ENCODE data around the gene AP1G2.

DNA sequence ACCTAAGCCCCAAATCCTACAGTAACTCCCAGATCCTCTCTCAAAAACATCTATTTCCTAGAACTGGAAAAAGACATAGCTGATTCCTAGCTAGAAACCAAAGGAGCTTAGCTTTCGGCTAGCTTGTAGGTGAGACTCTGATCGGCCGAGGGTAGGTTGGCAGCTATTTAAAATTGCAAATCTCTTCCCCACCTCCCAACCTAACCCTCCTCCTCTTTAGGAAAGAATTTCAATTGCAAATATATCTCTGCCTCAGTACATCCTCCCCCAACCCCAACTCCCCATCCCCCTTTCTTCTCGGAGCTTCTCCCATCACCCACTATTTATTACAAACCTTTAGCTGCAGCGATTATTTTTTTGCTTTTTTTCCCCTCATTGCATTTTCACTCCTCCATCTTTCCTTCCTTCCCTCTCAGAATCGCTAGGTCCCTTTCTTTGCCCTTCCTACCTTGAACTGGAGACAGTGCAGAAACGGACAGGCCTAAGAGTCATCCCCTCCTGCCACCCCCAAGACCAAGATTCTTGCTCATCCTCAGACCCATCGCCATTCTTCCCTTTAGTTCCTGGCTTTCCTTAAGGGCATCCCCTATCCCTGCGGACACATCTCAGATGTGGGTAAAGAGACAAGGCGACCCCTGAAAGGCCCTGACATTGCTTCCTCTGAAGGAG is 29.4 kb downstream of the AP1G2 start:
- TF ChIP-seq, protein P1, sequence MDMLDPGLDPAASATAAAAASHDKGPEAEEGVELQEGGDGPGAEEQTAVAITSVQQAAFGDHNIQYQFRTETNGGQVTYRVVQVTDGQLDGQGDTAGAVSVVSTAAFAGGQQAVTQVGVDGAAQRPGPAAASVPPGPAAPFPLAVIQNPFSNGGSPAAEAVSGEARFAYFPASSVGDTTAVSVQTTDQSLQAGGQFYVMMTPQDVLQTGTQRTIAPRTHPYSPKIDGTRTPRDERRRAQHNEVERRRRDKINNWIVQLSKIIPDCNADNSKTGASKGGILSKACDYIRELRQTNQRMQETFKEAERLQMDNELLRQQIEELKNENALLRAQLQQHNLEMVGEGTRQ (IDR thresholded peaks at IDR 0.05; ENCODE audit: borderline replicate concordance, low read depth, low read length), result no peak
- TF ChIP-seq, protein P2, sequence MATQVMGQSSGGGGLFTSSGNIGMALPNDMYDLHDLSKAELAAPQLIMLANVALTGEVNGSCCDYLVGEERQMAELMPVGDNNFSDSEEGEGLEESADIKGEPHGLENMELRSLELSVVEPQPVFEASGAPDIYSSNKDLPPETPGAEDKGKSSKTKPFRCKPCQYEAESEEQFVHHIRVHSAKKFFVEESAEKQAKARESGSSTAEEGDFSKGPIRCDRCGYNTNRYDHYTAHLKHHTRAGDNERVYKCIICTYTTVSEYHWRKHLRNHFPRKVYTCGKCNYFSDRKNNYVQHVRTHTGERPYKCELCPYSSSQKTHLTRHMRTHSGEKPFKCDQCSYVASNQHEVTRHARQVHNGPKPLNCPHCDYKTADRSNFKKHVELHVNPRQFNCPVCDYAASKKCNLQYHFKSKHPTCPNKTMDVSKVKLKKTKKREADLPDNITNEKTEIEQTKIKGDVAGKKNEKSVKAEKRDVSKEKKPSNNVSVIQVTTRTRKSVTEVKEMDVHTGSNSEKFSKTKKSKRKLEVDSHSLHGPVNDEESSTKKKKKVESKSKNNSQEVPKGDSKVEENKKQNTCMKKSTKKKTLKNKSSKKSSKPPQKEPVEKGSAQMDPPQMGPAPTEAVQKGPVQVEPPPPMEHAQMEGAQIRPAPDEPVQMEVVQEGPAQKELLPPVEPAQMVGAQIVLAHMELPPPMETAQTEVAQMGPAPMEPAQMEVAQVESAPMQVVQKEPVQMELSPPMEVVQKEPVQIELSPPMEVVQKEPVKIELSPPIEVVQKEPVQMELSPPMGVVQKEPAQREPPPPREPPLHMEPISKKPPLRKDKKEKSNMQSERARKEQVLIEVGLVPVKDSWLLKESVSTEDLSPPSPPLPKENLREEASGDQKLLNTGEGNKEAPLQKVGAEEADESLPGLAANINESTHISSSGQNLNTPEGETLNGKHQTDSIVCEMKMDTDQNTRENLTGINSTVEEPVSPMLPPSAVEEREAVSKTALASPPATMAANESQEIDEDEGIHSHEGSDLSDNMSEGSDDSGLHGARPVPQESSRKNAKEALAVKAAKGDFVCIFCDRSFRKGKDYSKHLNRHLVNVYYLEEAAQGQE (IDR thresholded peaks at IDR 0.05; ENCODE audit: low read depth, low read length), result no peak
- TF ChIP-seq, protein P3, sequence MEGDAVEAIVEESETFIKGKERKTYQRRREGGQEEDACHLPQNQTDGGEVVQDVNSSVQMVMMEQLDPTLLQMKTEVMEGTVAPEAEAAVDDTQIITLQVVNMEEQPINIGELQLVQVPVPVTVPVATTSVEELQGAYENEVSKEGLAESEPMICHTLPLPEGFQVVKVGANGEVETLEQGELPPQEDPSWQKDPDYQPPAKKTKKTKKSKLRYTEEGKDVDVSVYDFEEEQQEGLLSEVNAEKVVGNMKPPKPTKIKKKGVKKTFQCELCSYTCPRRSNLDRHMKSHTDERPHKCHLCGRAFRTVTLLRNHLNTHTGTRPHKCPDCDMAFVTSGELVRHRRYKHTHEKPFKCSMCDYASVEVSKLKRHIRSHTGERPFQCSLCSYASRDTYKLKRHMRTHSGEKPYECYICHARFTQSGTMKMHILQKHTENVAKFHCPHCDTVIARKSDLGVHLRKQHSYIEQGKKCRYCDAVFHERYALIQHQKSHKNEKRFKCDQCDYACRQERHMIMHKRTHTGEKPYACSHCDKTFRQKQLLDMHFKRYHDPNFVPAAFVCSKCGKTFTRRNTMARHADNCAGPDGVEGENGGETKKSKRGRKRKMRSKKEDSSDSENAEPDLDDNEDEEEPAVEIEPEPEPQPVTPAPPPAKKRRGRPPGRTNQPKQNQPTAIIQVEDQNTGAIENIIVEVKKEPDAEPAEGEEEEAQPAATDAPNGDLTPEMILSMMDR (IDR thresholded peaks at IDR 0.05), result no peak
- TF ChIP-seq, protein P4, sequence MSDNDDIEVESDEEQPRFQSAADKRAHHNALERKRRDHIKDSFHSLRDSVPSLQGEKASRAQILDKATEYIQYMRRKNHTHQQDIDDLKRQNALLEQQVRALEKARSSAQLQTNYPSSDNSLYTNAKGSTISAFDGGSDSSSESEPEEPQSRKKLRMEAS (IDR thresholded peaks at IDR 0.05; ENCODE audit: low read depth), result no peak
- TF ChIP-seq RFX5 (IDR thresholded peaks at IDR 0.05; ENCODE audit: low read length) (no peak), EP300 (IDR thresholded peaks at IDR 0.05; ENCODE audit: borderline replicate concordance in 1 of 2, low read depth in 1 of 2, low read length in 1 of 2) (no peak)
